ENCODE measurements around the gene ADGRG4.

The ADGRG4 gene

GRCh38 chrX:136380010-136380769, 79.4 kb downstream of the ADGRG4 start (continued):
- TF ChIP-seq PRDM4 (tag by site-specific recombination; IDR thresholded peaks at IDR 0.05) (no peak), HOXA7 (CRISPR knock-in tag; IDR thresholded peaks at IDR 0.05; ENCODE audit: borderline replicate concordance) (no peak), ZNF521 (tag by site-specific recombination; IDR thresholded peaks at IDR 0.05) (no peak), ZNF600 (tag by site-specific recombination; IDR thresholded peaks at IDR 0.05) (no peak), PRDM10 (tag by site-specific recombination; IDR thresholded peaks at IDR 0.05) (no peak)

GRCh38 chrX:136386173-136386572, 85.4 kb downstream of the ADGRG4 start:
- Histone ChIP-seq H3K36me3 (ENCODE audit: control insufficient read depth in 2 of 2, insufficient read depth in 1 of 2, low read length in 2 of 2) (no peaks in the 10 kb centered on the region), H3K27ac (ENCODE audit: extremely low read depth, low read depth, low read length) (no peak overlapping the region), H3K4me3 (ENCODE audit: low read depth, low read length) (no peak overlapping the region), H3K9me3 (ENCODE audit: control insufficient read depth, insufficient read depth, low read depth, low read length) (no peaks in the 10 kb centered on the region), H3K4me1 (ENCODE audit: control insufficient read depth, insufficient read depth, low read length) (no peaks in the 10 kb centered on the region)
- CTCF ChIA-PET: no interaction called here
- POLR2A ChIA-PET: no interaction called here
- TF ChIP-seq ZNF433 (tag by site-specific recombination; IDR thresholded peaks at IDR 0.05; ENCODE audit: low read depth) (no peak), ZNF266 (tag by site-specific recombination; IDR thresholded peaks at IDR 0.05; ENCODE audit: low read depth) (no peak), MZF1 (tag by site-specific recombination; IDR thresholded peaks at IDR 0.05; ENCODE audit: borderline replicate concordance) (no peak), REST (tag by site-specific recombination; IDR thresholded peaks at IDR 0.05) (peak; percentile 73), ZNF785 (tag by site-specific recombination; IDR thresholded peaks at IDR 0.05) (no peak)

GRCh38 chrX:136386826-136387225, 86.1 kb downstream of the ADGRG4 start:
- Histone ChIP-seq H3K9me3 (ENCODE audit: control insufficient read depth, insufficient read depth, low read depth, low read length) (no peaks in the 10 kb centered on the region), H3K36me3 (ENCODE audit: control insufficient read depth in 2 of 2, insufficient read depth in 1 of 2, low read length in 2 of 2) (no peaks in the 10 kb centered on the region), H3K27ac (ENCODE audit: extremely low read depth, low read depth, low read length) (no peak overlapping the region), H3K4me3 (ENCODE audit: low read depth, low read length) (no peak overlapping the region), H3K4me1 (ENCODE audit: control insufficient read depth, insufficient read depth, low read length) (no peaks in the 10 kb centered on the region)
- POLR2A ChIA-PET: no interaction called here
- CTCF ChIA-PET: interaction anchor here (0.5 kb wide), 1 partner anchor 807 kb away, joined by 3 read pairs; no protein-coding TSS in a partner anchor
- TF ChIP-seq PRDM1 (tag by site-specific recombination; IDR thresholded peaks at IDR 0.05) (no peak), ZNF112 (tag by site-specific recombination; IDR thresholded peaks at IDR 0.05) (no peak), PRDM10 (tag by site-specific recombination; IDR thresholded peaks at IDR 0.05) (no peak), ZNF600 (tag by site-specific recombination; IDR thresholded peaks at IDR 0.05) (no peak), REST (tag by site-specific recombination; IDR thresholded peaks at IDR 0.05) (no peak), HOXC10 (CRISPR knock-in tag; IDR thresholded peaks at IDR 0.05) (no peak)

Measured in HEK293 (cell line).